ENCODE data around the gene ILF2. TPM values are rescaled to one million over a fixed set of nuclear protein-coding genes. Genes with fewer than 3 reads are reported as not detected.
A peak's percentile ranks its signal among the peaks of the same experiment; 100 is the strongest.
"Not testable (repeated sequence)": the region's sequence is repeated elsewhere in the genome, so short reads cannot be mapped to it uniquely, and the experiment has no call there.

Gene ILF2
- total RNA-seq, 1 experiment from 2014 or later = 420 TPM

DNA sequence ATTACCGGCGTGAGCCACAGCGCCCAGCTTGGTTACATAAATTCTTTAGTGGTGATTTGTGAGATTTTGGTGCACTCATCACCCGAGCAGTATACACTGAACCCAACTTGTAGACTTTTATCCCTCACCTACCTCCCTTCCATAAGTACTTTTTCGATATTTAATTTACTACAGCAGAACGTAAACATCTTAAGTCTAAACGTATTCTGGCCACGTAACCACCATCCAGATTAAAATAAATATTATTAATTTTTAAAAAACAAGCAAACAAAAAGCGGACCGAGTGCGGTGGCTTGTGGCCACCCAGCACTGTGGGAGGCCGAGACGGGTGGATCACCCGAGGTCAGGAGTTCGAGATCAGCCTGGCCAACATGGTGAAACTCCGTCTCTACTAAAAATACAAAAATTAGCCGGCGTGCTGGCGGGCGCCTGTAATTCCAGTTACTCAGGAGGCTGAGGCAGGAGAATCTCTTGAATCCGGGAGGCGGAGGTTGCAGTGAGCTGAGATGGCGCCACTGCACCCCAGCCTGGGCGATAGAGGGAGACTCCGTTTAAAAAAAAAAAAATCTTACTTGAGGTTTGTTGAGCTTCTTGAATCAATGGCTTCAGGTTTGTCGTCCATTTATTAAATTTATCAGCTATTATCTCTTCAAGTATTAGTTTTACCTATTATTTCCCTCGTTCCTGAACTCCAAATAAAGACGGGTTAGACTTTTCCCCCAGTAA is 998 bp upstream of the ILF2 start:
- H3K9me3 ChIP-seq (ENCODE audit: low read depth, low read length, poor library complexity, severe bottlenecking); H3K27me3 ChIP-seq (replicated peaks; ENCODE audit: insufficient read depth, low read depth, low read length, poor library complexity); H3K4me1 ChIP-seq (ENCODE audit: insufficient read depth, low read length, poor library complexity, severe bottlenecking); BruUV-seq (replicated peaks): not testable (repeated sequence)
- Histone ChIP-seq H3K27ac (ENCODE audit: low read depth, low read length, poor library complexity, severe bottlenecking) (peak overlapping the region; percentile 52), H3K36me3 (ENCODE audit: insufficient read depth, low read length, poor library complexity, severe bottlenecking) (peaks cover 32% of the 10 kb centered on the region), H3K4me3 (ENCODE audit: low read depth, low read length, poor library complexity, severe bottlenecking) (peak overlapping the region; percentile 70)
- ChIA-PET CTCF (interaction anchor here (0.8 kb wide), 1 partner anchor 275 kb away, joined by 3 read pairs; the partner anchor contains the start of gene DENND4B), POLR2A (ENCODE audit: low non-redundant PET) (interaction anchor here (0.6 to 0.7 kb wide), 3 partner anchors 17 to 322 kb away, joined by 3 to 8 read pairs (median 4); partner anchors contain the start of gene INTS3)
- peak; percentile 56 for DNase-seq (ENCODE audit: low spot score)
- TF ChIP-seq, protein P1, sequence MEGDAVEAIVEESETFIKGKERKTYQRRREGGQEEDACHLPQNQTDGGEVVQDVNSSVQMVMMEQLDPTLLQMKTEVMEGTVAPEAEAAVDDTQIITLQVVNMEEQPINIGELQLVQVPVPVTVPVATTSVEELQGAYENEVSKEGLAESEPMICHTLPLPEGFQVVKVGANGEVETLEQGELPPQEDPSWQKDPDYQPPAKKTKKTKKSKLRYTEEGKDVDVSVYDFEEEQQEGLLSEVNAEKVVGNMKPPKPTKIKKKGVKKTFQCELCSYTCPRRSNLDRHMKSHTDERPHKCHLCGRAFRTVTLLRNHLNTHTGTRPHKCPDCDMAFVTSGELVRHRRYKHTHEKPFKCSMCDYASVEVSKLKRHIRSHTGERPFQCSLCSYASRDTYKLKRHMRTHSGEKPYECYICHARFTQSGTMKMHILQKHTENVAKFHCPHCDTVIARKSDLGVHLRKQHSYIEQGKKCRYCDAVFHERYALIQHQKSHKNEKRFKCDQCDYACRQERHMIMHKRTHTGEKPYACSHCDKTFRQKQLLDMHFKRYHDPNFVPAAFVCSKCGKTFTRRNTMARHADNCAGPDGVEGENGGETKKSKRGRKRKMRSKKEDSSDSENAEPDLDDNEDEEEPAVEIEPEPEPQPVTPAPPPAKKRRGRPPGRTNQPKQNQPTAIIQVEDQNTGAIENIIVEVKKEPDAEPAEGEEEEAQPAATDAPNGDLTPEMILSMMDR (conservative IDR thresholded peaks at IDR 0.05; ENCODE audit: low read depth, low read length) = peak; percentile 38
- intact Hi-C loops (cut with micrococcal nuclease; ENCODE audit: unreplicated experiment) = loop anchor here (2.0 to 5.0 kb wide), 3 partner anchors 159 to 315 kb away; partner anchors contain the start of genes RAB13 and SLC39A1

DNA sequence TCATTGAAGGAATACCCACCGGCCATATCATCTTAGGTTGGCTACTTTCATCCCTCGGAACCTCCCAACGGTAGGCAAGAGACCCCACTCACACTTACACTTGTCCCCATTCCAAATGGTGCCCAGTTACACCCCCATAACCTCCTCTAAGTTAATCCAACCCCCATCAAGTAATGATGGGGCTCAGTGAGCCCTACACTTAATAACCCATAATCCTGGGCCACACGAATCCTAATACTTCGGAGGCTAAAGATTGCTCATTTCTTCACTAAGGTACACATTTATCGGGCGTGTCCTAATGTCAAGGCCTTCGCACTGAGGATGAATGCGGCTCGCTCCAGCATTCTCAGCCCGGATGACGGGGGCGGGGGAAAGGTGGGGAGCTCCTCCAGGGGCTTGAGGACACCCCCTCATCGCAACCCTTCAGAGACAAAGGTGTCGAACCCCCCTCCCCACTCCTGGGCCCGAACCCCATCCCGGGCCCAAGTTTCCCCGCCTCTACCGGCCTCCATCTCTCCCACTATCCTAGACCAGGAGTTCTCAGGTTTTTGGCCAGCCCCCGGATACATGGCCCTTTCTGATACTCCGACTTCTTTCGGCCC is 435 bp downstream of the ILF2 start:
- no peak for DNase-seq (ENCODE audit: low spot score)
- ChIA-PET CTCF (no interaction called here), POLR2A (ENCODE audit: low non-redundant PET) (interaction anchor here (0.7 kb wide), 1 partner anchor 1157 kb away, joined by 4 read pairs; no protein-coding TSS in a partner anchor)
- Histone ChIP-seq H3K4me3 (ENCODE audit: low read depth, low read length, poor library complexity, severe bottlenecking) (peak overlapping the region; percentile 70), H3K4me1 (ENCODE audit: insufficient read depth, low read length, poor library complexity, severe bottlenecking) (peaks cover 8% of the 10 kb centered on the region), H3K27ac (ENCODE audit: low read depth, low read length, poor library complexity, severe bottlenecking) (peak overlapping the region; percentile 85), H3K36me3 (ENCODE audit: insufficient read depth, low read length, poor library complexity, severe bottlenecking) (peaks cover 46% of the 10 kb centered on the region), H3K9me3 (ENCODE audit: low read depth, low read length, poor library complexity, severe bottlenecking) (no peaks in the 10 kb centered on the region), H3K27me3 (replicated peaks; ENCODE audit: insufficient read depth, low read depth, low read length, poor library complexity) (no peaks in the 10 kb centered on the region)
- intact Hi-C loops (cut with micrococcal nuclease; ENCODE audit: unreplicated experiment) = loop anchor here (2.0 to 5.0 kb wide), 3 partner anchors 158 to 316 kb away; partner anchors contain the start of genes RAB13 and SLC39A1
- TF ChIP-seq, protein P1 (conservative IDR thresholded peaks at IDR 0.05; ENCODE audit: low read depth, low read length) = no peak
- no peak for TF ChIP-seq EZH2 (IDR thresholded peaks at IDR 0.05; ENCODE audit: borderline replicate concordance, low read depth, low read length, poor library complexity, severe bottlenecking)
- BruUV-seq (replicated peaks) = TSS peak; percentile 85

DNA sequence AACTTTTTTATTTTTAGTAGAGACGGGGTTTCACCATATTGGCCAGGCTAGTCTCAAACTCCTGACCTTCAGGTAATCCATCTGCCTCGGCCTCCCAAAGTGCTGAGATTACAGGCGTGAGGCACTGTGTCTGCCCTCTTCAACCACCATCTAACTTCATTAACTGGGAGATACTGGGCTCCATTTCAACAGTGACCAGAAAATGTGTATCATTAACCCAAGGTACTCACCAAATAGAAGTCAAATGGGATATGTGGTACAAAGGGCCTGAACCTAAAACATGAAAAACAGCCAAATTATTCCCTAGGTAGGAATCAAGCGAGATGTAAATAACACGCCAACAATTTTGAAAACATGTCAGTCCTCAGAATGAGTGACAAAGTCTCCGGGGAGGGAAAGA is 1.2 kb downstream of the ILF2 start:
- no peaks in the 10 kb centered on the region for H3K9me3 ChIP-seq (ENCODE audit: low read depth, low read length, poor library complexity, severe bottlenecking)
- peak overlapping the region; percentile 70 for H3K4me3 ChIP-seq (ENCODE audit: low read depth, low read length, poor library complexity, severe bottlenecking)
- BruUV-seq (replicated peaks) = no TSS peak
- H3K27ac ChIP-seq (ENCODE audit: low read depth, low read length, poor library complexity, severe bottlenecking) = no peak overlapping the region
- intact Hi-C loops (cut with micrococcal nuclease; ENCODE audit: unreplicated experiment) = loop anchor here (2.0 to 5.0 kb wide), 3 partner anchors 157 to 317 kb away; partner anchors contain the start of genes RAB13 and SLC39A1
- ChIA-PET POLR2A (ENCODE audit: low non-redundant PET) (no interaction called here), CTCF (no interaction called here)
- peaks cover 53% of the 10 kb centered on the region for H3K36me3 ChIP-seq (ENCODE audit: insufficient read depth, low read length, poor library complexity, severe bottlenecking)
- DNase-seq (ENCODE audit: low spot score) = no peak
- H3K4me1 ChIP-seq (ENCODE audit: insufficient read depth, low read length, poor library complexity, severe bottlenecking) = peaks cover 8% of the 10 kb centered on the region
- no peak for TF ChIP-seq EZH2 (IDR thresholded peaks at IDR 0.05; ENCODE audit: borderline replicate concordance, low read depth, low read length, poor library complexity, severe bottlenecking)
- TF ChIP-seq, protein P1 (conservative IDR thresholded peaks at IDR 0.05; ENCODE audit: low read depth, low read length) = no peak
- no peaks in the 10 kb centered on the region for H3K27me3 ChIP-seq (replicated peaks; ENCODE audit: insufficient read depth, low read depth, low read length, poor library complexity)

DNA sequence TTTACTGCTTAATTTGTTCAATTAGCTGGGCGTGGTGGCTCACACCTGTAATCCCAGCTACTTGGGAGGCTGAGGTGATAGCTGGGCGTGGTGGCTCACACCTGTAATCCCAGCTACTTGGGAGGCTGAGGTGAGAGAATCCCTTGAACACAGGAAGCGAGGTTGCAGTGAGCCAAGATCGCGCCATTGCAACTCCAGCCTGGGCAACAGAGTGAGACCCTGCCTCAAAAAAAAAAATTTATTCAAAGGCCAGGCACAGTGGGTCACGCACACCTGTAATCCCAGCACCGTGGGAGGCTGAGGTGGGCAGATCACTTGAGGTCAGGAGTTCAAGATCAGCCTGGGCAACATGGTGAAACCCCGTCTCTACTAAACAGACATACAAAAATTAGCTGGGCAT is 2.1 kb downstream of the ILF2 start:
- POLR2A ChIA-PET (ENCODE audit: low non-redundant PET); H3K27ac ChIP-seq (ENCODE audit: low read depth, low read length, poor library complexity, severe bottlenecking); CTCF ChIA-PET; H3K4me3 ChIP-seq (ENCODE audit: low read depth, low read length, poor library complexity, severe bottlenecking); H3K9me3 ChIP-seq (ENCODE audit: low read depth, low read length, poor library complexity, severe bottlenecking); H3K4me1 ChIP-seq (ENCODE audit: insufficient read depth, low read length, poor library complexity, severe bottlenecking); H3K27me3 ChIP-seq (replicated peaks; ENCODE audit: insufficient read depth, low read depth, low read length, poor library complexity); DNase-seq (ENCODE audit: low spot score); intact Hi-C loops (cut with micrococcal nuclease; ENCODE audit: unreplicated experiment); BruUV-seq (replicated peaks): not testable (repeated sequence)
- peaks cover 63% of the 10 kb centered on the region for H3K36me3 ChIP-seq (ENCODE audit: insufficient read depth, low read length, poor library complexity, severe bottlenecking)

Data from A673 (cell line).